22Rv1 (cell line): ENCODE measurements around the gene PLEKHF1.

ENCODE experiments used
- ZFX ChIP-seq: fragments of 450-650 bp; IDR thresholded peaks from 2 replicates; pipeline ENCODE4 v1.6.1; 2017; ENCODE audit warnings: antibody characterized with exemption, borderline replicate concordance
- TF ChIP-seq, protein P1 (sequence below): fragments of 450-650 bp; IDR thresholded peaks from 2 replicates; pipeline ENCODE4 v1.5.1; 2017; ENCODE audit warnings: mild to moderate bottlenecking

DNA sequence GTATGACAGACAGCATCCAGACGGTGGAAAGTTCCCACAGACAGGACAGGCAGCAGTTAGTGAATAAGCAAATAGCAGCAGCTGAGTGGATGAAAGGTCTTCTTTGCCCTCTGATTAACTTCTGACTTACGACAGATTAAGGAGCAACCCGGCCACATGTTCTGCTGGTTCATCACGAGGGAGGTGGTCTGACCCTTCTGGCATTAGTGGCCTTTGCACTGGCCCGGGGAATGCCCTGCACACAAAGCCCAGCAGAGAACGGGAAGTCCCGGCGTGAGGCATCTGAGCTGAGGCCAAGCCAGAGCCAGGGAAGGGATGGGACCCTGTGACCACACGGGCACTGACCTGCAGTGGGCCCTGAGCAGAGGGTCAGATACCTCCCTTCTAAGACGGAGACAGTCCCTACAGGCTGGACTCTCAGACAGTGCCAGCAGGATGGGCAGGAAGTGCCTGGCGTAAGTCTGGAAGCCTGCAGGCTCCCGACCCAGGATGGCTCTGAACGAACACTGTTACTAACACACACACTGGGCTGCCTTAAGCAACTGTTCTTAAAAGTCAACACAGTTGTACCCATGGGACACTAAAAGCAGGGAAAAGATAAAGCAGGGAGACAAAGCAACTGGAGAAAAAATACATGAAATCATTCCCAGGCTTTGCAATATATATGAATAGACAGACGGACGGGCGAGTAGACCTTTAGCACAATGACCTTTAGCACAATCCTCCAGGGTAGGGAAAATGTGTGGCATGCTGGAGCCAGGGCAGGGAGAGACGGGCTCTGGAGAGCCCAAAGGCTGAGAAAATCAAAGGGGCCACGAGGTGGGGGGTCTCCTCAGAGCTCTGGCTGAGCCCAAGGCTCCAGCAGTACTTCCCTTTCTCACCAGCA, 43.5 kb downstream of the PLEKHF1 start:
- TF ChIP-seq, protein P1, sequence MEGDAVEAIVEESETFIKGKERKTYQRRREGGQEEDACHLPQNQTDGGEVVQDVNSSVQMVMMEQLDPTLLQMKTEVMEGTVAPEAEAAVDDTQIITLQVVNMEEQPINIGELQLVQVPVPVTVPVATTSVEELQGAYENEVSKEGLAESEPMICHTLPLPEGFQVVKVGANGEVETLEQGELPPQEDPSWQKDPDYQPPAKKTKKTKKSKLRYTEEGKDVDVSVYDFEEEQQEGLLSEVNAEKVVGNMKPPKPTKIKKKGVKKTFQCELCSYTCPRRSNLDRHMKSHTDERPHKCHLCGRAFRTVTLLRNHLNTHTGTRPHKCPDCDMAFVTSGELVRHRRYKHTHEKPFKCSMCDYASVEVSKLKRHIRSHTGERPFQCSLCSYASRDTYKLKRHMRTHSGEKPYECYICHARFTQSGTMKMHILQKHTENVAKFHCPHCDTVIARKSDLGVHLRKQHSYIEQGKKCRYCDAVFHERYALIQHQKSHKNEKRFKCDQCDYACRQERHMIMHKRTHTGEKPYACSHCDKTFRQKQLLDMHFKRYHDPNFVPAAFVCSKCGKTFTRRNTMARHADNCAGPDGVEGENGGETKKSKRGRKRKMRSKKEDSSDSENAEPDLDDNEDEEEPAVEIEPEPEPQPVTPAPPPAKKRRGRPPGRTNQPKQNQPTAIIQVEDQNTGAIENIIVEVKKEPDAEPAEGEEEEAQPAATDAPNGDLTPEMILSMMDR, result no peak
- no peak for TF ChIP-seq ZFX
